Fibroblast of the conjunctiva (primary cell): Measurements from ENCODE around the gene PDE6B.
"Not testable (repeated sequence)": the region's sequence is repeated elsewhere in the genome, so short reads cannot be mapped to it uniquely, and the experiment has no call there.

Source experiments
- DNase-seq: peaks from one replicate; pipeline ENCODE4 v3.0.0-alpha.2; 2010; ENCODE audit warnings: low read depth

The PDE6B gene

GRCh38 chr4:656436-657337 is 31.3 kb downstream of the PDE6B start:
- no peak for DNase-seq

GRCh38 chr4:657338-657833 is 32.0 kb downstream of the PDE6B start:
- DNase-seq = no peak

GRCh38 chr4:657834-658667 is 32.7 kb downstream of the PDE6B start:
- no peak for DNase-seq

GRCh38 chr4:658681-659667 is 33.6 kb downstream of the PDE6B start:
- no peak for DNase-seq

- DNase-seq = no peak
These were observed 34.5 kb downstream of the PDE6B start for GRCh38 chr4:659851-660250.

DNA sequence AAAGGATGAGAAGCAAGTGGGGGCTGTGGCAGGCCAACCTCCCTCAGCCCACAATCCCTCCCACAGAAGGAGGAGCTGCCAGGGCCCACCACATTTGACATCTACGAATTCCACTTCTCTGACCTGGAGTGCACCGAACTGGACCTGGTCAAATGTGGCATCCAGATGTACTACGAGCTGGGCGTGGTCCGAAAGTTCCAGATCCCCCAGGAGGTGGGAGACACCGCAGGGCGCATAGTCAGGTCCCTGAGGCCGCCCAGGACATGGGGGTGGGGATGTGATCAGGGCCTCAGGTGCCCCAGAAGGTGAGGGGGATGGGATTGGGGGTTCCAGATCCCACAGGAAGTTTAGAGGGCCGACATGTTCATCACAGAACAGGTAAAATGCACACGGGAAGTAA is 35.0 kb downstream of the PDE6B start:
- DNase-seq = no peak

GRCh38 chr4:661231-661630 is 35.9 kb downstream of the PDE6B start:
- no peak for DNase-seq

- no peak for DNase-seq
These were observed 36.7 kb downstream of the PDE6B start for GRCh38 chr4:661881-662761.

DNA sequence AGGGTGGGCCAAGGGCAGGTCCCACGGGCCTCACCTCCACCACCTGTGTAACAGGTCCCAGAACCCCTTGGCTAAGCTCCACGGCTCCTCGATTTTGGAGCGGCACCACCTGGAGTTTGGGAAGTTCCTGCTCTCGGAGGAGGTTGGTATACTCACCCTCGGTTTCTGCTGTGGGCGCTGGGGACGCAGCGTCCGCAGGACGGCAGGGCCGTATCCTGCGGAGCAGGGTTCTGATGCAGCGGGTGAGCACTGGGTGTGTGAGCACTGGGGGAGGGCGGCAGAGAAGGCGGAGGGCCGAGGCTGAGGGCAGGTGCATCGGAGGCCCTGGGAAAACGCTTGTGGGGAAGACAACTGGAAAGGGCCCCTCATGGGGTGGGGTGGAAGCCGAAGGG is 37.7 kb downstream of the PDE6B start:
- DNase-seq = no peak

DNA sequence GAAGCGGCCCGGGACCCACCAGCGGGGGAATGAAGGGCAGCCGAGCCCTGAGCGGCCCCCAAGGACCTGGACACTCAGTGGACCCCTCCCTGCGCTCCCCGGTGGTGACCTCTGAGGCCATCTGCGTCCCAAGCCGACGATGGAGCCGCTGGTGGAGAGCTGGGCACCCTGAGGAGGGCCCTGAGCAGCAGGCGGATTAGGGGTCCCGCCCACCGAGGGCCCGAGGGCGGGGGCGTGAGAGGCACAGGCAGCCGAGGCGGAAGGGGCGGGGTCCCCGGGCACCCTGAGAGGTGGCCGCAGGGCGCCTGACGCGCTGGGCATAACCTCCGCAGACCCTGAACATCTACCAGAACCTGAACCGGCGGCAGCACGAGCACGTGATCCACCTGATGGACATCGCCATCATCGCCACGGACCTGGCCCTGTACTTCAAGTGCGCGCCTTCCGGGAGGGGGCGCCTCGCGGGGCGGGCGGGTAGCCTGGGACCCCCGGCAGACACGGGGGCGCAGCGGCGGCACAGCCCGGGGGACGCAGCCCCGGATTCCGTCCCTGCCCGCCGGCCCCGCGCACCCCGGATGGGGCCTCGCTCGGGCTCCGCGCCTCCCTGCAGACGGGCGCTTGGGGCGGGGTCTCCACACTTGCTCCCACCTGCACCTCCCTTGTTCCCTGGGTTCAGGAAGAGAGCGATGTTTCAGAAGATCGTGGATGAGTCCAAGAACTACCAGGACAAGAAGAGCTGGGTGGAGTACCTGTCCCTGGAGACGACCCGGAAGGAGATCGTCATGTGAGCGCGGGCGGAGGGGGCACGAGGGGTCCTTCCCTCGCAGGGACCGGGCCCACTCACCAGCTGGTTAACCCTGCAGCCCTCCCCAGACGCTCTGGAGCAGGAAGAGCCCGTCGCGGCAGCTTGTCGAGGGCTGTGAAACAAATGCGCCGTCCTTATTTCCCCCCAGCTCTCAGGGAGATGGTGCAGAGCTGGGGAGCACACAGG is 38.4 kb downstream of the PDE6B start:
- DNase-seq = no peak

DNA sequence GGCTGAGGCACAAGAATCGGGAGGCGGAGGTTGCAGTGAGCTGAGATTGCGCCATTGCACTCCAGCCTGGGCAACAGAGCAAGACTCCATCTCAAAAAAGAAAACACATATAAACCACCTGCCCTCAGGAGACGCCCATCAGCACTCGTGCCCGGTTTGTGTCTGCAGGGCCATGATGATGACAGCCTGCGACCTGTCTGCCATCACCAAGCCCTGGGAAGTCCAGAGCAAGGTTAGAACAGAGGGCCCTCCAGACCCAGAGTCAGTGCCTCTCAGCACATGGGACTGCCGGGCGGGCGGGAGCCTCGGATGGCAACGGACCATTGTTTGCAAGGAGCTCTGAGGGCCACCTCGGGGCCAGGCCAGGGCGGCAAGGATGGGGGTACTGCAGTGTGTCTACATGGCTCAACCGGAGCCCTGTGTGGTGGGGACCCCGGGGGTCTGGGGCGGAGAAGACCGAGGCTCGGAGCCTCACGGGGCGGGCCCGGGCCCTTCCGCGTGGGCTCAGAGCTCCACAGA is 39.4 kb downstream of the PDE6B start:
- DNase-seq = no peak

GRCh38 chr4:665381-665750 is 40.0 kb downstream of the PDE6B start:
- no peak for DNase-seq

GRCh38 chr4:665751-666435 is 40.5 kb downstream of the PDE6B start:
- no peak for DNase-seq

GRCh38 chr4:666436-666810 is 41.0 kb downstream of the PDE6B start:
- no peak for DNase-seq

- DNase-seq = no peak
These were observed 41.6 kb downstream of the PDE6B start for GRCh38 chr4:666822-667544.

DNA sequence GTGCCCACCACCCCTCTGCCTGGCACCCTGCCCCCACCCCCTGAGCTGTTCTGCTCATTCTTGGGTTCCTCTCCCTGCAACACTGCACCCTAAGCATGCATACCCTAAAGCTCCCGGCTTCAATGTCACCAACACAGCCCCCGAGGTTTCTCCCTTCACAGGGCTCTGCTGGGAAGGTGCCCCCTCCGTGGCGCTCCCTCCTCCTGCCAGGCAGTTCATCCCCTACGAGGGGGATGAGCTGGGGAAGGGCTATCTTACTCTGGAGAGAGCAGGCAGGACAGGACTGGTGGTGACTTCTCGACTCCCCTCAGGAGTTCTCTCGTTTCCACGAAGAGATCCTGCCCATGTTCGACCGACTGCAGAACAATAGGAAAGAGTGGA is 42.2 kb downstream of the PDE6B start:
- DNase-seq = no peak

- not testable (repeated sequence) for DNase-seq
These were observed 42.8 kb downstream of the PDE6B start for GRCh38 chr4:668219-668618.
